SK-N-MC (cell line): Measurements from ENCODE around the gene CCDC185.

Source experiments
- EZH2 ChIP-seq: fragments of 200-600 bp; sonication (generic); IDR thresholded peaks from one replicate; pipeline ENCODE4 v1.6.1; 2017; ENCODE audit warnings: antibody characterized with exemption
- FOXP2 ChIP-seq: optimal IDR thresholded peaks from 2 replicates; pipeline ENCODE3; 2011; ENCODE audit warnings: mild to moderate bottlenecking, moderate library complexity; ENCODE audit not compliant: insufficient read depth; ENCODE audit errors: extremely low read length, control extremely low read depth
- POLR2AphosphoS5 ChIP-seq: IDR thresholded peaks from 2 replicates; pipeline ENCODE4 v1.6.1; 2012; ENCODE audit warnings: mild to moderate bottlenecking, low read depth, low read length, borderline replicate concordance

DNA sequence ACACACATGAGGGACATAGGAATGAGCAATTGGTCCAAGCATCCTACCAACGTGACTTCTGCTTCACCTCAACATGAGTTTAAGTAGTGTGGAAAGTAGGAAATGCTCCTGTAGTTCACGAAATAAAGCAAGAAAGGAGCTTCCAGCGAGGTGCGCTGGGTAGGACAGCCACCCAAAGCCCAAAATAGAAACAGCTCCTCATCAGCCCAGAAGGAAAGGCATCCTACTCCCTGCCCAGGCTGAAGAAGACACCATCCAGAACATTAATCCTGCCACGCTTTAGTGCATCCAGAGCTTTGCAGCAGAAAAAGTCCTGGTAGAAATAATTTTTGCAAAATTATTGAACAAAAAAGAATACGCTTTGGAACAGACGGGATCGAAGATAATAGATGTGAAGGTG, 25.9 kb downstream of the CCDC185 start:
- no peak for TF ChIP-seq POLR2AphosphoS5
- TF ChIP-seq EZH2 = no peak
- no peak for TF ChIP-seq FOXP2
